Omental fat pad (tissue), 4 donors: Measurements from ENCODE around the gene NME7. TPM values are rescaled to one million over a fixed set of nuclear protein-coding genes. Genes with fewer than 3 reads are reported as not detected.

Experiments
- ATAC-seq: fragments of 150-250 bp; one replicate; pipeline ENCODE4 v1.9.1; 2016; ENCODE audit warnings: mild to moderate bottlenecking, moderate library complexity; ENCODE audit not compliant: low FRiP score
- DNase-seq: peaks from one replicate; pipeline ENCODE4 v3.0.0-alpha.2; 2019; ENCODE audit warnings: low spot score
- CTCF ChIP-seq, 3 donors: fragments of 450-650 bp; IDR thresholded peaks; one replicate each; pipeline ENCODE4 v1.5.1; 2016 to 2017; ENCODE audit warnings: antibody characterized with exemption in 3 of 3, mild to moderate bottlenecking in 3 of 3, moderate library complexity in 2 of 3
- total RNA-seq, 4 donors: library from RNA; depleted of rRNA; stranded (reverse); fragments of >200 nt; gene quantifications; one replicate each; pipeline ENCODE4 v1.1.0, GENCODE V29; 2016

Gene NME7
- total RNA-seq, 4 donors from 2014 or later: 9.0 to 16.8 (median 9.3) TPM

DNA sequence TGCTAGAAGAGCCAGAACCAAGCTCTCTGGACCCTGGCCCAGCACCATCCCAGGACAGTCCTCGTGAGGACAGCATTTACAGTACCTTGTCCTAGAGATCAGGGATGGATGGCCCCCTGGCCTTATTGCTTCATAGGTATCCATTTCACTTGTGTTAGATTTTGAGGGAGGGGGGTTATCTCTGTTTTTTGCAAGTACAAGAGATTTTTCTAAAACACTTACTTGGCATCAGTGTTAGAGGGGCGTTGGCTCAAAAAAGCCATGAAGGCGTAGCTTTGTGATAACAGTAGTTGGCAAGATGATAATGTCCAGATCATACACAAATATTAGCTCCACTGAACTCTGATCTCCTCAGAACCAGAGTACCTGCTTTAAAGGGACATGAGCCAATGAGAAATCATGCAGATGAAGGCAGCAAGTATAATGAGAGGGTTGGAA is 266.9 kb downstream of the NME7 start:
- TF ChIP-seq CTCF (IDR thresholded peaks at IDR 0.05): no peak
- DNase-seq (no peak), ATAC-seq (no peak)

GRCh38 chr1:169100208-169100607 is 267.4 kb downstream of the NME7 start:
- DNase-seq (no peak), ATAC-seq (no peak)
- TF ChIP-seq CTCF (IDR thresholded peaks at IDR 0.05): no peak

DNA sequence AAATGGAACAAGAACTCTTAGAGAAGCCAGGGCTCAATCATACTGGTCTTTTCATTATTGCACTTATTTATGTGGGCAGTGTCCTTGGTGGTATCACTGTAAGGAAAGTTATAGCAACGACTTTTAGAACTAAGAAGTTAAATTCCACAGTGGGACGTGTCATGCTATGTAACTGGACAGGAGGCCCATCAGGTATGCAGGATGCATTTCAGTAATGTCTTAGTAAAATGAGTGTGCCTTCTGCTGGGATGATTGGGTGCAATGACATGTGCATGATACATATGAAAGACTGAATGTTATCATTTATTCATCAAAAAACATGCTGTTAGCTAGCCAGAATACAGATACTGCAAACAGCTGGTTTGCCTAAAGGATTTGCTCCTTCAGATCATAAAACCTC is 268.0 kb downstream of the NME7 start:
- no peak for ATAC-seq
- no peak for DNase-seq
- TF ChIP-seq CTCF (IDR thresholded peaks at IDR 0.05): no peak

DNA sequence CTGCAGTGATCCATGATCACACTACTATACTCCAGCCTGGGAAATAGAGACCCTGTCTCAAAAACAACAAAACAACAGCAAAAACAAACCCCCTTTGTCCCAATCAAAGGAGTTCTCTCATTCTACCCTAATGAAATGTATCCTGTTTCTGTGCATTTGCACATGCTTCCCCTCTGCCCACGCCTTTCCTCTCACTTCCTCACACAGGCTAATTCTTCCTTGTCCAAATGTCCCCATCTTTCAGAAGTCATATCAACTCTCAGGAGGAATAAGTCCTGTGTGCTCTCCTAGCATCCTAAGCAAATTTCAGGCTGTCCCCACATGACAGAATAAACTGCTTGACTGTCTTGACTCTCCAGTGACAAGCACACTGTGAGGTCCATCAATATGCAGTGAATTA is 269.2 kb downstream of the NME7 start:
- TF ChIP-seq CTCF (IDR thresholded peaks at IDR 0.05): no peak
- no peak for ATAC-seq
- no peak for DNase-seq

DNA sequence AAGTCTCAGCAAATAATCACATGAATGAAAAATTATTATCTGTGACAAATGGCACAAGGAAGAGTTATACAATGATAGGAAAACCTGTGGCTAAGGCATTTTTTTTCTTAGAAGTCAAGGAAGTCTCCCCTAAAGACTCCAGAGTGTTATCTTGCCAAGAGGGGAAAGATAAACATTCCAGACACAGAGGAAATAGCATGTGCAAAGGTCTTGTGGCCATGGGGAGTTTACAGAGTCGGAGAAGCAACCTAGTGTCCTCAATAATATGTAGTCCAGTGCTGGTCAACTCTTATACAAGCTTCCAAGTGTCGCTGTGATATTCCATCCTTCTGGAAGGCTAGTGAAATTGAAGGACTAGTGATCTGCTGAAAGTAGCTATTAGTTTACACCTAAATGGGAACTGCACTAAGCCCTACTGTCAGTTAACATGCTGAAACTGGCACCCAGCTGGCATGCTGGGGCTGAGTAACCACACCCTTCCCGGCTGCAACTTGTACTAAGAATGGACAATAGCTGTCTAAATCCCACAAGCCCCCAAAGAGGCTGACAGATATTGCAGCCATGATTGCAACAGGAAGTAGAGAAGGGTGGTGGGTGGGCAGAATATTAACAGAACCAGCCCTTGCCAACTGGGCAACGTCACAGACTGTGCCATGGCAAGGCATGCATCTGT is 272.6 kb downstream of the NME7 start:
- ATAC-seq (no peak), DNase-seq (no peak)
- TF ChIP-seq CTCF (IDR thresholded peaks at IDR 0.05): no peak

DNA sequence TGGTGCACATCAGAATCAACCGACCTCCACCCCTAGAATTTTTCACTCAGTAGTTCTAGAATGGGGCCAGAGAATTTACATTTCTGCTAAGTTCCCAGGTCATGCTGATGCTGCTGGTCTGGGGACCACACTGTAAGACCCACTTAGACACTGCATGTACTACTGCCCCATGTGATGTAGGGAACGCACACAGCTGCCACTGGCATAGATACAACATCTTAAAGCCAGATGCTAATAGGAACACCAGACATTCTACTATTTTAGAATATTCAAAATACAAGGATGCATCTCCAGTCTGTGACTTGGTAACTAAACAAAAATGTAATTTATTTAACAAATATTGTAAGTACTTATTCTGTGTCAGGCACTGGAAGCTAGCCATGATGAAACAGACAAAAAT is 275.2 kb downstream of the NME7 start:
- ATAC-seq (no peak), DNase-seq (no peak)
- TF ChIP-seq CTCF (IDR thresholded peaks at IDR 0.05): no peak

DNA sequence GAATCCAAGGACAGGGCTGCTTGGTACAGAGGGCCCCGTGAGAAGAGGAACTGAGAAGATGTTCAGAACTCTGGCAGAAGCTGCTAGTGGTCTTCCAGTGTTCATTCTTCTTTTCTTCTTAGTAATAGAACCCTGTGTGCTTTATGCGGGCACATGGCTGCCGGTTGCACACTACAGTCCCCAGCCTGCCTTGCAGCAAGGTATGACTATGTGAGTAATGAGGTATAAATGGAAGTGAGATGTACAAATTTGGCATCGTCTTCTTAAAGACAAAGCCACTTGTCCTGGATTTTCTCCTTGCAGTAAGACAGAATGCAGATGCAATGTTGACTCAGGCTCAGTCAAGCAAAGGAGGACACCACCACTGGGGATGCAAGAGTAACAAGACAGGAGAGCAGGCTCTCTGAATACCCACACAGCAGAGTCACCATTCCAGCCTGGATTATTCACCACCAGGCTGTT is 276.1 kb downstream of the NME7 start:
- DNase-seq: no peak
- TF ChIP-seq CTCF (IDR thresholded peaks at IDR 0.05): no peak
- ATAC-seq: no peak
